ENCODE results near the gene ZNF217. TPM values are rescaled to one million over a fixed set of nuclear protein-coding genes. Genes with fewer than 3 reads are reported as not detected.

Gene ZNF217
- polyA plus RNA-seq, 3 donors = 10.5 to 41.5 (median 24.4) TPM

- H2AFZ ChIP-seq (ENCODE audit: insufficient read depth, low read depth, low read length, poor library complexity, severe bottlenecking) = no peak overlapping the region
- peaks cover 0 to 4% (median 0%) of the 10 kb centered on the region in 7 donors for H3K9me3 Mint-ChIP-seq
- no peak overlapping the region for H3K4me3 ChIP-seq (replicated peaks in 1 of 3; ENCODE audit: low read depth in 2 of 3, low read length in 3 of 3)
- no peaks in the 10 kb centered on the region for H3K4me1 ChIP-seq (ENCODE audit: control insufficient read depth in 1 of 2, insufficient read depth in 2 of 2, low read length in 2 of 2)
- H3K4me2 ChIP-seq (replicated peaks; ENCODE audit: extremely low read depth, low read length, poor library complexity, severe bottlenecking) = no peak overlapping the region
- DNase-seq = no peak
- no peaks in the 10 kb centered on the region for H3K9me3 ChIP-seq (replicated peaks in 1 of 2; ENCODE audit: control insufficient read depth in 1 of 2, insufficient read depth in 1 of 2, low read length in 2 of 2)
- H3K27me3 Mint-ChIP-seq (ENCODE audit: low read depth in 3 of 3) = peaks cover 0 to 10% (median 2%) of the 10 kb centered on the region in 3 donors
- no peaks in the 10 kb centered on the region for H3K36me3 ChIP-seq (replicated peaks in 1 of 2; ENCODE audit: control insufficient read depth in 1 of 2, insufficient read depth in 2 of 2, low read length in 2 of 2)
- H3K27ac Mint-ChIP-seq = no peak overlapping the region
- H3K4me3 Mint-ChIP-seq = no peak overlapping the region
- no peak overlapping the region for H3K9ac ChIP-seq (ENCODE audit: insufficient read depth, low read length, poor library complexity, severe bottlenecking)
- H3K36me3 Mint-ChIP-seq = peaks cover 5 to 29% of the 10 kb centered on the region in 2 donors
- no peaks in the 10 kb centered on the region for H3K79me2 ChIP-seq (ENCODE audit: insufficient read depth, low read length)
- no peak overlapping the region for H3K27ac ChIP-seq (ENCODE audit: low read depth in 1 of 2, low read length in 2 of 2)
- peaks cover 13% of the 10 kb centered on the region for H4K20me1 ChIP-seq (ENCODE audit: insufficient read depth, low read length)
- H3K27me3 ChIP-seq (ENCODE audit: control insufficient read depth in 2 of 2, insufficient read depth in 2 of 2, low read length in 2 of 2) = no peaks in the 10 kb centered on the region
- H3K4me1 Mint-ChIP-seq = no peaks in the 10 kb centered on the region
- TF ChIP-seq CTCF (IDR thresholded peaks at IDR 0.05) = no peak
- intact Hi-C loops (cut with micrococcal nuclease) = no loop called here
- 94% methylated on average over 3 of the region's 7 CpGs for WGBS (ENCODE audit: insufficient coverage)
Observed at GRCh38 chr20:53557130-53557529, 36.5 kb downstream of the ZNF217 start.

GRCh38 chr20:53556267-53556897 is 37.3 kb downstream of the ZNF217 start:
- no peak overlapping the region for H3K4me3 Mint-ChIP-seq
- Histone ChIP-seq H3K9ac (ENCODE audit: insufficient read depth, low read length, poor library complexity, severe bottlenecking) (no peak overlapping the region), H3K36me3 (replicated peaks in 1 of 2; ENCODE audit: control insufficient read depth in 1 of 2, insufficient read depth in 2 of 2, low read length in 2 of 2) (no peaks in the 10 kb centered on the region), H3K4me2 (replicated peaks; ENCODE audit: extremely low read depth, low read length, poor library complexity, severe bottlenecking) (no peak overlapping the region), H3K79me2 (ENCODE audit: insufficient read depth, low read length) (no peaks in the 10 kb centered on the region), H3K9me3 (replicated peaks in 1 of 2; ENCODE audit: control insufficient read depth in 1 of 2, insufficient read depth in 1 of 2, low read length in 2 of 2) (no peaks in the 10 kb centered on the region), H3K4me1 (ENCODE audit: control insufficient read depth in 1 of 2, insufficient read depth in 2 of 2, low read length in 2 of 2) (no peaks in the 10 kb centered on the region), H3K4me3 (replicated peaks in 1 of 3; ENCODE audit: low read depth in 2 of 3, low read length in 3 of 3) (no peak overlapping the region), H3K27me3 (ENCODE audit: control insufficient read depth in 2 of 2, insufficient read depth in 2 of 2, low read length in 2 of 2) (no peaks in the 10 kb centered on the region), H4K20me1 (ENCODE audit: insufficient read depth, low read length) (peaks cover 7% of the 10 kb centered on the region), H3K27ac (ENCODE audit: low read depth in 1 of 2, low read length in 2 of 2) (no peak overlapping the region), H2AFZ (ENCODE audit: insufficient read depth, low read depth, low read length, poor library complexity, severe bottlenecking) (no peak overlapping the region)
- H3K27ac Mint-ChIP-seq = peak overlapping the region in 1 of 7 donors; percentile 39
- no peak for TF ChIP-seq CTCF (IDR thresholded peaks at IDR 0.05)
- H3K36me3 Mint-ChIP-seq = peaks cover 5 to 29% of the 10 kb centered on the region in 2 donors
- H3K9me3 Mint-ChIP-seq = peaks cover 0 to 4% (median 0%) of the 10 kb centered on the region in 7 donors
- no peaks in the 10 kb centered on the region for H3K4me1 Mint-ChIP-seq
- intact Hi-C loops (cut with micrococcal nuclease) = no loop called here
- no peak for DNase-seq
- WGBS (ENCODE audit: insufficient coverage) = 97% methylated on average over 8 of the region's 11 CpGs
- H3K27me3 Mint-ChIP-seq (ENCODE audit: low read depth in 3 of 3) = peaks cover 0 to 10% (median 2%) of the 10 kb centered on the region in 3 donors

All from CD14-positive monocyte (primary cell).